Non-pigmented ciliary epithelial cell (primary cell): ENCODE measurements around the gene NABP1.
A peak's percentile ranks its signal among the peaks of the same experiment; 100 is the strongest.
"Not testable (repeated sequence)": the region's sequence is repeated elsewhere in the genome, so short reads cannot be mapped to it uniquely, and the experiment has no call there.

Experiments used
- DNase-seq: peaks from one replicate; pipeline ENCODE4 v3.0.0-alpha.2; 2010; ENCODE audit warnings: low read depth

NABP1 gene

DNA sequence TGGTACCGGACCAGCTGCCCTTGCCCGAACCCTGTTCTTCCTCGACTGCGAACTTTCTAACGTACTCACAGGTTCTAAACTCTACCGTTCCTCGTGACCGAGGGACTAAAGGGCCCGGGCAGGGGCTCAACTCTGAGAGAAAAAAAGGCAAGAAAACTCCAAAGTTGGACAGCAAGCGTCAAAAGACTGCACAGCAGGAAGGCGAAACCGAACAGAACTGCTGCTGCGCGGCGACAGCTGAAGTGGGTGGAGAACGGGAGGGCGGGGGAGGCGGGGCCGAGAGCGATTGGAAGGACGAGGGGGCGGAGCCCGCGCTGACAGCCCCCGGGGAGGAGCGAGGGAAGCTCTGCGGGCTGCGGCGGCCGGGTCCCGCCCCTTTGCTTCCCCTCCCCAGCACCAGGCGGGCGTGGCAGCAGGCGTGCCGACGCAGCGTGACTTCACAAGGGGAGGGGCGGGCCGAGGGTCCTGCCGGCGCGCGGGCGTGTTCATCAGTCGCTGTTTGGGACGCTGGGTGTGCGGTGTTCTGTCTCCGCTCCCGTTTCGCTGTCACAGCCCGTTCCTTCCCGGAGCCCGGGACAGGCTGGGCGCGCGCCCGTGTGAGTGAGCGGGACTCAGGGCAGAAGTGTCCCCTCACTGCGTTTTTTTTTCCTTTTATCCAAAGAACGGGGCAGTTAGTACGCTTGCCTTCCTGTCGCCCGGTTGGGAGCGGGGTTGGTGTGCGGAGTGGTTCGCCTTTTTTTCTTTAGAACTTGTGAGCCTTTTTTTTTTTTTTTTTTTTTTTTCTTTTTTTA is at the start of gene NABP1:
Gene NABP1, plus strand, starts transcription at position 491 of the 791 bp plus-strand sequence. CDS start 479 bp downstream, outside the sequence.
- DNase-seq: peak; percentile 82

GRCh38 chr2:191629001-191629453 is 48.9 kb upstream of the NABP1 start:
- no peak for DNase-seq

GRCh38 chr2:191629976-191630712 is 47.8 kb upstream of the NABP1 start:
- DNase-seq: no peak

DNA sequence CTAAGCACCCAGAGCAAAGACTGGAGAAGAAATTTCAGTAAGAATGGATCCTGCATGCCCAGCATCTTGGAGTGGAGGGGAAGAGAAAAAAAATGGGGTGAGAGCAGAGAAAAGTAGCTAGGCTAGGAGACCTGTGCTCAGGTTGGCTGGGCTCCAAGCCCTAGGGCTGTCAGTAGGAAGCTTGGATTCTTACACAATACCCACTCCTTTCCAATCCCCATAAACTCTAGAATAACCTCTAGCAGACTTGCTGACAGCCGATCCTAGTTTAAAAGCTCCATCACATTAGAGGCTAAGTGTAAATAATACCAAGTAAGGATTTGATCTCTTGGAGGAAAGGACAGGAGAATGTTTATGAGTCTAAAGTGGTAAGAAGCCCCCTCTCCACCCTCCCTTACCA is 46.2 kb upstream of the NABP1 start:
- no peak for DNase-seq

- no peak for DNase-seq
Observed at GRCh38 chr2:191632426-191632825, 45.5 kb upstream of the NABP1 start.

GRCh38 chr2:191634791-191635190 is 43.1 kb upstream of the NABP1 start:
- DNase-seq: no peak

DNA sequence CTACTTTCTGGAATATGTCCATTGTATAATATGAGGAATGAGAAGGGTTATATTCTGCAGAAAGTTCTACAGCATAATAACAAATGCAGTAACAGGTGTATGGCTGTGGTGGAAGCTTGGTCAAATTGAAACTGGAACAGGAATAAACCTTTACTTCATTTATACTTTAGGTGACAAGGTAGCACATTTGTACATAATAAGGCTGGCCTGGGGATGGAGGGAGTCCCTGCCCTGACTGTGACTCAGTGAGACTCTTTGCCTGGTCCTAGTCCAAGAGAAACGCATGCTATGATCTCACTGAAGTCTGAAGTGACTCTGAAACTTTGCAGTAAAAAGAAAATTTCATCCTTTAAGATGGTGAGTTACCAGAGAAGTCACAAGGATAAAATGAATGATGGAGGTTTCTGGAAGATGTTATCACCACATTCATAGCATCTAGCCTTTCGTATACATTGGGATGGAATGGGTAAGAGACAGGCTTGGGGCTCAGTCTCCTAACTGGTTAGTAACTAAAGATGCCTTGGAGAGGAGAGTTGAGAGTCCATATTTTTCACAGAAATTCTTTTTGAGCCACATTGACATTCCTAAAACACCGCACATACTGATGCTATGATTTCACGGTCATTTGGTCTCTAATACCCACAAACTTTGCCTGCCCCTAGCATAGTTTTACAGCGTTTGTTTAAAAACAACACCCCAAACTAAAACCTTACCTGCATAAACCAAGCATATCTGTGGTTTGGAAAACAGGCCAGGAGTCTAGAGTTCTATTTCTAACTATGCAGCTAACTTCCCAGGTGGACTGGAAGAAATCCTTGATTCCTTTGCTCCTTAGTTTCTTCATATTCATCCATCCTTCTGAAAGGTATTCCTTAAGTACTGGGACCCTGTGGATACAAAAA is 42.4 kb upstream of the NABP1 start:
- DNase-seq: peak; percentile 79

- peak; percentile 82 for DNase-seq
Observed at GRCh38 chr2:191636235-191636543, 41.7 kb upstream of the NABP1 start.

DNA sequence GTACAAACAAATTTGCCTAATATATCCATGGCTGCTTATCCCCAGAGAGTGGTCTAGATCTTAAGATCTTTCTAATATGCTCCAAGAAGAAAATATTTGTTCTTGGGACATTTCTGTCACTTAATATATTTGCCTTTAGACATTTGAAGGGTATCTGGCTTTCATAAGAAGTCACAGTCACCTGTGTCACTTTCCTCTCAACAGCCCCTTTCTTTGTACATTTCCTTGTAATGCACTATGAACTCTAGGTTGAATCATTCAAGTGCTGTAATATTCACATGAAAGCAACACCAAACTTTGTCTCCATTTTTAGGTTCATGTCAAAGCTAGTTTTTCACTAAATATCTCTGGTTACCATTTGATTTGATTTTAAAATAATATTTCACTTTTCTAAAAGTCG is 41.4 kb upstream of the NABP1 start:
- DNase-seq: no peak

GRCh38 chr2:191637182-191638078 is 40.5 kb upstream of the NABP1 start:
- DNase-seq: no peak

GRCh38 chr2:191638079-191638801 is 39.7 kb upstream of the NABP1 start:
- no peak for DNase-seq

DNA sequence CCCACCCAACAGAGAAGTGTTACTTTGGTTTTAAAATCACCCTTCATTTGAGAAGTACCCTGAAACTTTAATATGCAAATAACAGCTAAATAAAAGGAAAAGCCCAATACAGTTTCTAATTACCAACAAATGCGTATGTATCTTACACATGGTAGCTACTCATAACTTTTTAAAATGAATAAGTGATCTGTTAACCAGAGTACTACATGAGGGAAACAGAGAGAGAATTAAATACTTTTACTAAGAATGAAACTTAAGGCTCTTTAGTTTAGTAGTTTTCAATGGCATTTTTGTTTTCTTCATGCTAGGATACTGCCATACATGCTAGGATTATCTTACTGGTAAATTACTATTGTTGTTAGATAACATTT is 39.1 kb upstream of the NABP1 start:
- no peak for DNase-seq

GRCh38 chr2:191641609-191642008 is 36.3 kb upstream of the NABP1 start:
- DNase-seq: no peak

DNA sequence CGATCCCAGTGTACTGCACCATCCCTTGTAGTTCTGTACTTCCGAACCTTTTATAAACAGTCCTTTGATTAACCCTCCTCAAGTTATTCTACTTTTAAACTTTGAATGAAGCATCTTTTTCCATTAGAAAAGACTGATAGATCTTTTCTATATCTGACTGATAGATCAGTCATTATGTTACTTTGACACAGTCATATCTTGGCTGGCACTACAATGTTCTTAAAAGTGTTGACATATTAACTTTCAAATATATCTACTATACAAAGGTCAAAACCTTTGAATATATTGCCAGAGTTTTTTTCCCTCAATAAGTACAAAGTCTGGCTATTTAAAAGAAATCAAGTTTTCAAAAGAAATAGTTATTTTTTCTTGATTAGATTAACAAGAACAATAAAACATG is 35.4 kb upstream of the NABP1 start:
- DNase-seq: no peak

DNA sequence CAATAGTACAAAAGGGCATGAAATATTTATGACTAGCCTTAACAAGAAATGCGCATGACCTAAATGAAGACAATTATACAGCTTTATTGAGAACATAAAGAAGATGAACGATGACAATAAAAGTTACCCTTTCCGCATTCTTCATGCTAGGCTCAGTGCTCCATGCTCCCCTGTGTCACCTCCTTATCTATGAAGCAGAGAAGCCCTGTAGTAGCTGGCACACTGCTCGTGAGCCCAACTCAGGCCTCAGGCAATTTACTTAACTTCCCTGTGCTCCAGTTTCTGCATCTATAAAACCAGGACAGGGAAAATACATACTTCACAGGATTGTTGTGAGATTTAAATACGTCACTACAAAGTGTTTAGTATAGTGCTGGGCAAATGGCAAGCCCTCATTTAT is 34.5 kb upstream of the NABP1 start:
- no peak for DNase-seq

DNA sequence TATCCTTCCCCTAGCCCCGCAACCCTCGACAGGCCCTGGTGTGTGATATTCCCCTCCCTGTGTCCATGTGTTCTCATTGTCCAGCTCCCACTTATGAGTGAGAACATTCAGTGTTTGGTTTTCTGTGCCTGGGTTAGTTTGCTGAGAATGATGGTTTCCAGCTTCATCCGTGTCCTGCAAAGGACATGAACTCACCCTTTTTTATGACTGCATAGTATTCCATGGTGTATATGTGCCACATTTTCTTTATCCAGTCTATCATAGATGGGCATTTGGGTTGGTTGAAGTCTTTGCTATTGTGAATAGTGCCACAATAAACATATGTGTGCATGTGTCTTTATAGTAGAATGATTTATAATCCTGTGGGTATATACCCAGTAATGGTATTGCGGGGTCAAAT is 33.3 kb upstream of the NABP1 start:
- not testable (repeated sequence) for DNase-seq

DNA sequence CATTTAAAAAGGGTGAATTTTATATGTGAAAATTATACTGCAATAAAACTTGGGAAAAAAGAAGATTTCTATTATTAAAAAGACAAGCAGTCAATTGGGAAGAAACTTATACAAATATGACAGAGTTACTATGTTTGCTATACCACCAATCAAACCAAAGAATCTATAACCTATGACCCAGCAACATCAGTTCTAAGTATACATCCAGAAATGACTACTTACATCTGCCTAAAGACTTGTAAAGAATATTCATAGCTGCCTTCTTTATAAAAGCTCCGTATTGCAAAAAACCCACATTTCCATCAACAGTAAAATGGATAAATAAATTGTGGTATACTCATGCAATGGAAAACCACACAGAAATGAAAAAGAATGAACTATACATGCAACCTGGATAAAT is 32.9 kb upstream of the NABP1 start:
- no peak for DNase-seq

DNA sequence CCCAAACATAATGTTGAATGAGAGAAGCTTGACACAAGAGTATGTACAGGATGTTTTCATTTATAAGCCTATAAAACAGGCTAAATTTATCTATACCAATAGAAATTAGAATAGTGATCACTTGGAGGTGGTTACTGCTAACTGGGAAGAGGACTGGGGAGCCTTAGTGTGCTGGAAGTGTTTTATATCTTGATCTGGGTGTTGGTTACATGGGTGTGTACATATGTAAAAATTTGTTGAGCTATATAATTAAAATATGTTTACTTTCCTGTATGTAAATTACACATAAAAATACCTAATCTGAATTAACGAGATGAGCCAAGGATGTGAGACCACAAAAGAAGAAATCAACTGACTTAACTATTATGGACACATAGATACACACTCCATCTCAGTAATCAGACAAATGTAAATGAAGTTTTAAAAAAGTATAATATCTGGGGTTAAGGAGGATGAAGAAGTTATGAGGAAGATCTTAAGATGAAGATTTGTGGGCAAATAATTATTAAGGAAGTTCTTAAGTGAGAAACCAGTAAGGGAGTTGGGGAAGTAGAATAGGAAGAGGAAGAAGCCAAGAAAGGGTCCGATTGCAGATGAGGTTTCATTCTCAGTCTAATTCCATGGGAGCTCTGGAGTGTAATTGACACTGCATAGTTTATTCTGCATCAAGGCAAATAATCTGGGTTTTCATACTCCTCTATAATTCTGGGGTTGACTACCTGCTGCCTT is 32.3 kb upstream of the NABP1 start:
- no peak for DNase-seq

DNA sequence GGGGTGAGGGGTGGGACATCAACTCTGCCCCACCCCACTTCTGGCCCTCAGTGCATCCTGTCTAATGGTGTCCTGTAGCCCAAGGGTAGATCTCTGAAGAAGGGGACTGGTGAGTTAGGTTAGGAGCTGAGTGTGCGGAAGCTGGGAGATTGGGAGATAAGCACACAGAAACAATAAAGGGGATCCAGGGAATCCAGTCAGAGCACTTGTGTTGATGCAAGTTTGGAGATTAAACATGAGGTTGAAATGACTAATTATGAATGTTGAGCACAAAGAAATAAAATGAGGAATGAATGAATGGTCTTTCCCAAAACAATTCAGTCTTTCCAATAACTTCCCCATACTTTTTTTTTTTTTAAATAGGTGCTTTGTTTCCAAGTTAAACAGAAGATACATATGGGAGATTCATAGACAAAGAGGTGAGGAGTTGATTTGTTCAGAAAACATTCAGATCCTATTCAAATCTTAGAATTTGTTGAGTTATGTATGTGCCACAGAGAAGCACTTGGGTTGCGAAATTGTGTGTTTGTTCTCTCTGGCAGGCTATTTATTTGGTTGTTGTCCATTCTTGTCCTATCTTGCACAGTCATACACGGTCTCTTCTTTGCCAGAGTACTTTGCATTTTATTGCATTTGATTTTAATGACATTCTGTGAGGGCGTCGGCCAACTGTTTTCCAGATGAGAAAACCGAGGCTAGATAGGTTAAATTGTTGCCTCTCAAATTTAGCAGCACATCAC is 31.6 kb upstream of the NABP1 start:
- no peak for DNase-seq
